Raji (cell line): ENCODE measurements around the gene CELF4.

Source experiments
- POLR2A ChIP-seq: IDR thresholded peaks from 2 replicates; pipeline ENCODE4 v1.6.1; 2011; ENCODE audit warnings: low read depth, low read length, control low read depth; ENCODE audit not compliant: insufficient read depth

CELF4 gene

DNA sequence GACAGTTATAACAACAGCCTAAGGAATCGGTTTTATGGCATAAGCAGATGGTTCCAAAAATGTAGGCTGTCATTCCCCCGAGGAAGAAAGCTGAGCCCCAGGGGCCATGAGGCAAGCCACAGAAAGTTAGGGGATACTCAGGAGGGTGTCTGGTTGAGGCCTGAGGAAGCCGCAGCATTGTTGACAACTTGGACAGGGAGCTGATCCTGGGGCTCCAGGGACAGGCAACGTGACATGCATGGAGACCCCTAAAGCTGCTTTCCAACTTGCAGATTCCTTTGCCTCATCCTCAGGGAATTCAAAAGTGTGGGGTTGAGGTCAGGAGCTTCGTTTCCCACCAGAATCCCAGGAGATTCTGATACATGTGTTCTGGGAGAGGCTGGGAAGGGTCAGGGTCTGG, 20.9 kb downstream of the CELF4 start:
- no peak for TF ChIP-seq POLR2A

DNA sequence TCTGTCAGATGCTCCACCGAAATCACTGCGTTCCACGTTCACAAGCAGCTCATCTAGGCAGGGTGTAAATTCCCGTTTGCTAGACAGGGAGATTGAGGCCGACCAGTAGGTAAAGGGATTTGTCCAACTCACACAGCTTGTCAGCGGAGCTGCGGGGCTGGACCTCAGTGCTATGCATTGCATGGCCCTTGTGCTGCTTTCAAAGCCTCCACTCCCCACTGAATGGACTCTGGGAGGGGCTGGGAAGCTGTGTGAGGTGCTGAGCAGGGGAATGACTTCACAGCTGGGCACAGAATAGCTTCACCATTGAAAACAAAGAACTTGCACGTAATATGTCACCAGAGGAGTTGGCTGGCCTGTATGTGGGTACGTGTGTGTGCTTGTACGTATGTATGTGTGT, 21.4 kb downstream of the CELF4 start:
- no peak for TF ChIP-seq POLR2A

GRCh38 chr18:37543321-37543720, 22.3 kb downstream of the CELF4 start:
- no peak for TF ChIP-seq POLR2A

DNA sequence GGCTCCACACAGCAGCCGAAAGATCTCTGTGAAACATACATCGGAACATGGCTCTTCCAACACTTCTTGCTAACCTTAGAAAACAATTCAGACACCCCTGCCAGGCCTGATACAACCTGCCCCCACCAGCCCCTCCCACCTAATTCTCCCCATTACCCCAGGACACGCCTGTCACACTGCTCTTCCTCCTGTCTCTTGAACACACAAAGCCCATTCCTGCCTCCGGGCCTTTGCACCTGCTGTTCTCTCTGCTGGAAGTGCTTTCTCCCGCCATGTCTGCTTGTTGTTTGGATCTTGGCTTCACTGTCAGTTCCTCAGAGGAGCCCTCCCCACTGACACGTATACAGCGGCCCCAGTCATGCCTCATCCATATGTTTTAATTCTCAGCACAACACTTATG, 24.1 kb downstream of the CELF4 start:
- TF ChIP-seq POLR2A, result no peak

GRCh38 chr18:37540424-37541138, 25.0 kb downstream of the CELF4 start:
- no peak for TF ChIP-seq POLR2A

GRCh38 chr18:37539236-37539635, 26.4 kb downstream of the CELF4 start:
- TF ChIP-seq POLR2A, result no peak

DNA sequence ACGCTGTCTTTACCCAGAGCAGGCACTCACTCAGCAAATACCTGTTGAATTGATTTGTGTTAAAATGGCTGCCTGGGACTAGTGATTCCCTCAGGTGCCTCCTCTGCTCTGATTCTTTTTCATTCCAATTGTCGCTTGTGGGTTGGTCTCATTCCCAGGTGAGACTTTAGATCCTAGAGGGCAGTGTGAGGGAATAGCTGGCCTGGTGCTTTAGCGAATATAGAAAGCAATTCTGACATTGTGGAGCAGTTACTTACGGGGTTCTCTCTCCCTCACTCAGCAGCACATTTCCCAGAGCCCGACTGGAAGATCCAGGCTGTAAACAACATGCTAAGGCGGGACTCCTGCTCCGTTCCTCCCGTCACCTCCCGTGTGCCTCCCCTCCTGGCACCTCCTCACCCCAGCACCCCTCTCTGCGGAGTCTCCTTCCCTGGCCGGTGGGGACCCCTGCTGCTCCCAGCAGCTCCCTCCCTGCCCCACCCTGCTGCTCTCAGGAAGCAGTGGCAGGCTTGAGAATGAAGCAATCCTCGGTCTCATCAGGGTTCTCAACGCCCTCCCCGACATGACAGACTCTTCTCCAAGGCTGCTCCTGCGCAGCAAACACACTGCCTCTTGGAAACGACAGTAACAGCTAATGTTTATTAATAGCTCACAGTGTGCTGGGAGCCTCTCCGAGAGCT, 26.9 kb downstream of the CELF4 start:
- TF ChIP-seq POLR2A, result no peak

GRCh38 chr18:37537868-37538525, 27.6 kb downstream of the CELF4 start:
- no peak for TF ChIP-seq POLR2A

DNA sequence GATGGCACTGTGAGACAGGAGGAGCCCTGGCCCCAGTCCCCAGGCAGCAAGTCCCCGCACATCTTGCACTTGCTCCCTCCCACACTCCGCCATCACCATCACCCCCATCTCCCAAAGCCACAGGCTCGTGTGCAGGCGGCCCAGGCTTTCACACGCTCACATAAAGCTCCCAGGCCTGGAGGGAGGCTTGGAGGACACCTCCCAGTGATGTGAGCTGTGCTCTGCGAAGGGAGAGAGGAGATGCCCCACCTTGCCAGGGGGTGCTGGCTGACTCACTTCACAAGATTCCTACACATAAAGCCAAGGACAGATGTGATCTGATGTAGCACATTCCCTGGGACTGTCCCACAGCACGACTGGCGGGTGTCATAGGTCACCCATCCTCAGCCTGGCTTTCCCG, 28.9 kb downstream of the CELF4 start:
- no peak for TF ChIP-seq POLR2A

GRCh38 chr18:37535968-37536367, 29.6 kb downstream of the CELF4 start:
- no peak for TF ChIP-seq POLR2A

DNA sequence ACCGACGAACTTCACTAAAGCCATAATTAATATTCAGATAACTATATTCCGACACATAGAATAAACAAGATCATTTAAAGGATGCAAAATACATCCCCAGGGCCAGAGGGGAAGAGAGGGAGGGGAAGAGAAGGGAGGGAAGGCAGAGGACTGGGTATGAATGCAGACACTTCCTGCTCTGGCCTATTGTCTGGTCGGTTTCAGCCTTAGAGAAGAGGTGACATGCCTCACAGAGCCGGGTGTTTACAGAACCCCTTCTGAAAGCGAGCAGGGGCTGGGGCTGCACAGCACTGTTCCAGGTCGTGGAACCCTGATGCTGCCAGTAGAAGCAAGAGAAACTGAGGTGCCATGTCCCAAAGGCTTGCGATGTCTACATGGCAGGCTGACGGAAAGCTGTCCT, 31.0 kb downstream of the CELF4 start:
- TF ChIP-seq POLR2A, result no peak

DNA sequence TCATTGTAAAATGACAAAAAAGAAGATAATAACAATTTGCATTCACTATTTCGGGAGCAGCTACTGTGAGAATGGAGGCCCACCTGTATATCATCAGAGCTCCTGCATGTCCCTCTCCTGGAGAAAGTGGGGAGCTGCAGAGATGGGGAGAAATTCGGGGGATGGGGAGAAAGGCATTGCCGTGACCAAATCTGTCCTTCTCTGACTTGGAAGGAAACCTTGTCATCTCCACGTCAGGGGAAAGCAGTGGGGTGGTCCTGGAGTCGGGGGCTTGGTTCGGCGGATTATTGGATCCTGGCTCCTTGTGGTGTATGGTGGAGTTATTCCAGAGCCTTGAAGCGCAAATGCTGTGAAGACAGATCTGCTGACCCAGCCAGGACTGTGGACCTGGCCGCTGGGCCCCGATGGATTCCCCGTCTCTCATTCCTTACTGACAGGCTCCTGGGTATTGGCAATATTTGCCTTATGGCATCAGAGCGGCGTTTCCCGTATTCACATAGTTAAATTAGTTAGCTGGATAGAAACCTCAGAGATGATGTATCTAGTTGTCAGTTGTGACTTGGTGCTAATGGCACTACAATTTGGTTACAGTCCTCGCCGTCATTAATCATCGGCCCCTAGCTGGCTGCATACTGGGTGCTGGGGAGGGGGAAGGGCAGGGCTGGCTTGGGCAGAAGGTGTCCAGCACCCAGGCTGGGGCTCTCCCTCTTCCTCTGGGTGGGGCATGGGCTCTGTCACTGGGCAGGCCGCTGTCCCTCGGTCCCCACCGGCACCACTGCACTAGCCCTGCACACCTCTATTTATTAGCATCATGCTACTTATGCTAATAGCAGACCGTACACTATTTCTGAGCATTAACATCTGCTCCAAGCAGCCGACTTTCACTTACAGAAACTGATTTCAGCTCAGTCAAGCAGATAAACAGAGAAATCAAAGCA, 31.7 kb downstream of the CELF4 start:
- no peak for TF ChIP-seq POLR2A

DNA sequence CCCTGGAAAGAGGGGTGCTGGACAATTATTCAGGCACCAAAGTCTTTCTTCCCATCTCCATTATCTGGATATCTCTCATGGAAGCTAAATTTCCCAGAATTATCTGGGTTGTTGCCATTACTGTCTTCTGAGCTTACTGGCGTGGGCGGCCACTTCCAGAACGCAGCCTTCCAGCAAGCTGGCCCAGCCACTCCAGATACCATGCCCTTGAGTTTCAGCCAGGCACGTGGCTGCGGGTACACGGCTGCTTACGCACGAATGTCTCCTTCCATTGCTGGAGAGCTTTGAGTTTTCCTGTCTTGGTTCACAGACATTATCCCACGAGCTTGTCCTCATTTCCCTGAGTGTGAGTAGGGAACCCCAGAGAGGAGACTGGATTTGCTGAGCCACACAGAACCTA, 32.7 kb downstream of the CELF4 start:
- TF ChIP-seq POLR2A, result no peak

DNA sequence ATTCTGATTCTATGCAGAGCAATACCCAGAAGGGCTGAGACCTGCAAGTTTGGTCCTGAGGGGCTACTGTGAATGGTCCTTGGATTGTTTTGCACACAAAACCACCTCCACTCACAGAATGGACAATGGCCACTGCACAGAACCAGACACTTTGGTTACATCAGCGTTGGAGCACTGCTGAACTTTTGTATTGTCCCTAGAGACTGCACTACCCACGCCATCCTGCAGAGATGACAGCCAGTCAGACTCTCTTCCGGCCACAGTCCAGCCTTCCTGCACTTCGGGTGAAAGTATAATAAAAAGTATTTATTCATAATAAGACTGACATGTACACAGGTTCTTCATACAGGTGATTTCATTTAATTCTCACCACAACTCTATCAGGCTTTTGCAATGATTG, 35.7 kb downstream of the CELF4 start:
- TF ChIP-seq POLR2A, result no peak

GRCh38 chr18:37529296-37529695, 36.3 kb downstream of the CELF4 start:
- no peak for TF ChIP-seq POLR2A
